Suppressor macrophage treated with lipopolysaccharide for 4 hours (primary cell): ENCODE results near the gene RAB27A.

Experiments used
- DNase-seq: peaks from one replicate; pipeline ENCODE4 v3.0.0-alpha.2; 2020

RAB27A gene

GRCh38 chr15:55221090-55222011, 68.3 kb downstream of the RAB27A start:
- peak; percentile 88 for DNase-seq

DNA sequence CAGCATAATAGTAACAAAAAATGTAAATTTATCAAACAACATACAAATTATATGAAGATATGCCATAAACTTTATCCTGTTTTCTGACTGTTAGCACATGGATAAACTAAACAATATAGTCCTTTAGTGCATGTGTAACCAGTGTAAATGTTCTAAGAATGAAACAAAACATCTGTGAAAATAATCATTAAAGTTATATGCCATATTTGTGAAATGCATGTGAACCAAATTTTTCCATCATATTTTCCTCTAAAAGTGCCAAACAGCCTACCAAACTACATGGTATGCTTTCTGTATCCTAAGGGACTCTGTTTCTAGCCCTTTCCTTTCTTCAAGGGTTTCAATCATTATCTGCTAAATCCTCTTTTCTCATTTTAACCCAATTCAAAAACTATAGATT, 69.0 kb downstream of the RAB27A start:
- DNase-seq = no peak

DNA sequence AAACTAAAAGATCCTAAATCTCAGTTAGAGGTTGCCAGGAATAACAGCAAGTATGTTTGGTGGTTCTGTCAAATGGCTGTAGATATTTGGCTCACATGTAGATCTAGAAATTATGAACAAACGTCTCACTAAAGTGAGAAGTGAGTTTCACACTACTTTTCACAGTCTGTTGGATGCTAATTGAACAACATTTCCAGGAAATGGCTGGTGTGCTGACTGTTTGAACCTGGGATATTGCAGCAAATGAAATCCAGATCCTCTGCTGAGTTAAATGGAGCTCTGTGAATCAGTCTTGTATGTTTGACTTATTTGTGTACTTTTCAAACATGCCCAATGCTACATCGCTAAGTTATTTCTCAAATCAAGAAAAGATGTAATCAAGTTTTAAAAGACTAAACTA, 71.6 kb downstream of the RAB27A start:
- no peak for DNase-seq

DNA sequence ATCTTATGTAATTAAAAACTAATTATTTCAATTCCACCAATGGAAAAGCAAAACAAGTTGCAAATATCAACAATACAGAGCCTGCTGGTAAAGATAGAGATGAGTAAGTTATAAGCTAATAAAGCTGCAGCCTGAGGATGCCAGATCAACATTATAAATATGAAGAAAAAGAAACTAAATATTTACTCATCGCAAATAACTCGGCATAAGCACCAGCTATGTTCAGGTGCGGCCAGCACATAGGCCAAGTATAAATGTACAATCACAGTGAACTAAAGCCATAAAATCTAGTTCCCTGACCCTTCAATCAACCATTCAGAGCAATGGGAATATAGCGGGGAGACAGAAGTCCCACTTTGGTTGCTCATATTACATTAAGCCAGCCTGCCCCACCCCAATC, 85.1 kb downstream of the RAB27A start:
- no peak for DNase-seq

DNA sequence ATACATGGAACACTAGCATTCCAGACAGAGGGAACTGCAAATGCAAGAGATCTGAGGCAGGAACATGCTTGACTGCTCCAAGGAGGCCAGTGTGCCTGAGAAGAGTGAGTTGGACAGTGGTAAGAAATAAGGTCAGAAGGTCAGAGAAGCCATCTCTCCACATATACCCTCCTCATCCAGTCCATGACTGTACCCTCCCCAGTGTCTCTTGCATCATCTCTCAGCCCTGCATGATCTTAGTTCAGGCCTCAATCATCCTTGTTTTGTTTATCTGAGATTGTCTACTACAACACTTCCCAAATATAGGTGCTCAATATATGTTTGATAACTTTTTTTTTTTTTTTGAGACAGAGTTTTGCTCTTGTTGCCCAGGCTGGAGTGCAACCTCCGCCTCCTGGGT, 87.4 kb downstream of the RAB27A start:
- no peak for DNase-seq

- DNase-seq = no peak
Observed at GRCh38 chr15:55198706-55199105, 90.9 kb downstream of the RAB27A start.

DNA sequence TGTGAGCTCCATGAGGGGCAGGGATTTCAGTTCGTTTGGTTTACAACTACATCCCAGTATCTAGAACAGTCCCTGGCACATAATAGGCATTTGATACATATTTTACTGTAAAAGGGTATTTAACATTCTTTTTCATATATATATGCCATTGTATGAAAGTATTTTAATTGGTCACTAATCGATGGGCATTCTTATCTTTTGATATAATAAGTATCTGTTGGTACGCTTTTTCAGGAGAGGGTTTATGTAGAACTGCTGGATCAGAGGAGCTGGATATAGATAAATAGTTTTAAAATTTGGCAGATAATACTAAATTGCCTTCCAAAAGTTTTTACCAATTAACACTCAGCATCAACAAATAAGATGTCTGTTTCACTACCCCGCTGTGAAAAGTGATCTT, 91.9 kb downstream of the RAB27A start:
- no peak for DNase-seq

DNA sequence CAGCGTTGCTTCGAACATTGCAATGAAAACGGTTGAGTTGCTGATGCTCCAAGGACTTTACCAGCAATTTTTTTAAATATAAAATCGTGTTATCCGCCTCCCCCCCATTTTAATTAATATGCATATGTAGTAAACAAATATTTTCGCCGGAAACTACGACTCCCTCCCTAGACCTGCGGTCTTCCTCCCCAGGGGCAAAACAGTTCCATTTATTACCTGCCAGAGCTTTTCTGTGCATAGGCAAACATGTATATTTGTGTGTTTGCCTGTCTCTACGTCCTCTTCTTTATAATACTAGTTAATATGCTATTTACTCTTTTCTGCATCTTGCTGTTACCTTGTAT, 92.3 kb downstream of the RAB27A start:
- no peak for DNase-seq

GRCh38 chr15:55196458-55197361, 92.9 kb downstream of the RAB27A start, which contains the start of gene RSL24D1:
Gene RSL24D1 (minus strand): TSS chr15:55196941. CDS start chr15:55196890, 51 bp downstream.
- peak; percentile 98 for DNase-seq

DNA sequence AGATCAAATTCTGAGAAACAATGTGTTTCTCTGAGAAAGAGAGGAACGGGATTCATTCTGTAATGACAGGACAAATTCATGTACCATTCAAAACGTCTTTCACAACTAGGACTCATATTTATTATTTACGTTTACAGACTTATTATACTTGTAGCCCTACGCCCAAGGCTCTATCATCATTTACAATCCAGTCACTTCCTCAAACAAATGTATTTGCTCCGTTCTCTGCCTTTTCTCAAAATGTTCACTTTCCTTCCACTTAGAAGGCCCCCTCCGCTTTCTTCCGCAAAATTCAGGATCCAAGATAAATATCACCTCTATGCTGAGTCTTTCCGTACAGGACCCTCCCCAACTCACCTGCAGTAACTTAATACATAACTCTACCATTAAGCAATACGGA, 93.6 kb downstream of the RAB27A start:
- DNase-seq = peak; percentile 46

GRCh38 chr15:55194256-55194655, 95.4 kb downstream of the RAB27A start:
- peak; percentile 42 for DNase-seq

GRCh38 chr15:55186331-55186730, 103.3 kb downstream of the RAB27A start:
- no peak for DNase-seq

- DNase-seq = no peak
Observed at GRCh38 chr15:55183679-55184078, 105.9 kb downstream of the RAB27A start.

- peak; percentile 19 for DNase-seq
Observed at GRCh38 chr15:55179141-55179540, 110.5 kb downstream of the RAB27A start.

DNA sequence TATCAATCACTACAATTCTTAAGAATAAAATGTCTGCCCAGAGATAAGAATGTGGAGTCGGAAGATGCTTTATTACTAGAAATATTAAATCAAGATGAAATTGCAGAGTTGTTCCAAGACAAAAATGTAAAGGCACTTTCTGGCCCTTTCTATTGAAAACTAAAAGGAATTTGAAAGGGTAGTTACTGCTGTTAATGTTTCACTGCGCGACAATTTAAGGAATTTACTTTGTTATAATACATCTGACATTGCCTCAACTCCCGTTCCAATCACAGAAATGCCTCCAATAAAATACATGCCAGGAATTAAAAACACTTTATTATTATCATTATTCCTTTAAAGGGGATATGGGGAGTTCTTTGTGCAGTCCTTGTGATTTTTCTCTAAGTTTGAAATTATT, 119.3 kb downstream of the RAB27A start:
- no peak for DNase-seq

- DNase-seq = peak; percentile 69
Observed at GRCh38 chr15:55168350-55168974, 121.2 kb downstream of the RAB27A start.

DNA sequence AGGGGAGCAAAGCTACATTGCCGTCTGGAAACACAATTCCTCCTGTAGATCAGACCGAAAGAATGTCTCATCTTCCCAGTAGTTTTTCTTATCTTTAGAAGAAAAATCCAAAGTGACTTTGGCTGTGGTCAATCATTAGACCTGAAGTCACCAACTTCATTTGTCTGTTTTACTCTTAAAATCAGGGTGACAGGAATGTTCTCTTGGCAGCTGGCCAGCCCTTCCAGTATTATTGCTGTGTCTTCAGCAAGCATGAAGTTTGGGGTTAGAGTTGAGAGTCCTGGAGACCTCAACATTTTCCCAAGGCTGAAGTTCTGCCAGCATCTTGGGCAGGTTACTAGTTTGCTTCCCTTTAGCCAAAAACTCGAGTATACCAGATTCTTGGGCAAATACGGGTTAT, 125.3 kb downstream of the RAB27A start:
- no peak for DNase-seq
